ENCODE data around the gene SCFD1.

DNA sequence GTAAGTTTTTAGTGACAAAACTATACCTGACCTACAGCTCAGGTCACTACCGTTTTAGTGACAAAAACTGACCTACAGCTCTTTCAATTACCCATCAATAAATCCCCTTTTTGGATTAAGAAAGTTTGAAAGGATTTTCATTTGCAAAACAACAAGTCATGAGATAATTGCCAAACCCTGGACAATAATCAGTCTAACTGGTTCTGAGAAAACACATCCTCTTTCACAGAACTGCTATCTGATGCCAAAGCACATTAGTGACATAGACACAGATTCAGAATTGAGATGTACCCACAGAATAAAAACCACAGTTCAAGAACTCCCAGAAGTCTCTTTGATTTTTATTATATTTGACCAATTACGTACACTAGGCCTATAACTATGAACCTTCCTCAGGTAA lies 126.2 kb downstream of the SCFD1 start:
- TF ChIP-seq EZH2 (optimal IDR thresholded peaks at IDR 0.05; ENCODE audit: low read depth, low read length) = no peak
- TF ChIP-seq, protein P1, sequence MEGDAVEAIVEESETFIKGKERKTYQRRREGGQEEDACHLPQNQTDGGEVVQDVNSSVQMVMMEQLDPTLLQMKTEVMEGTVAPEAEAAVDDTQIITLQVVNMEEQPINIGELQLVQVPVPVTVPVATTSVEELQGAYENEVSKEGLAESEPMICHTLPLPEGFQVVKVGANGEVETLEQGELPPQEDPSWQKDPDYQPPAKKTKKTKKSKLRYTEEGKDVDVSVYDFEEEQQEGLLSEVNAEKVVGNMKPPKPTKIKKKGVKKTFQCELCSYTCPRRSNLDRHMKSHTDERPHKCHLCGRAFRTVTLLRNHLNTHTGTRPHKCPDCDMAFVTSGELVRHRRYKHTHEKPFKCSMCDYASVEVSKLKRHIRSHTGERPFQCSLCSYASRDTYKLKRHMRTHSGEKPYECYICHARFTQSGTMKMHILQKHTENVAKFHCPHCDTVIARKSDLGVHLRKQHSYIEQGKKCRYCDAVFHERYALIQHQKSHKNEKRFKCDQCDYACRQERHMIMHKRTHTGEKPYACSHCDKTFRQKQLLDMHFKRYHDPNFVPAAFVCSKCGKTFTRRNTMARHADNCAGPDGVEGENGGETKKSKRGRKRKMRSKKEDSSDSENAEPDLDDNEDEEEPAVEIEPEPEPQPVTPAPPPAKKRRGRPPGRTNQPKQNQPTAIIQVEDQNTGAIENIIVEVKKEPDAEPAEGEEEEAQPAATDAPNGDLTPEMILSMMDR (IDR thresholded peaks at IDR 0.05; ENCODE audit: low read length) = no peak
